Medulla oblongata (tissue), 1 donor: ENCODE measurements around the gene KIAA0319L.
"Not testable (repeated sequence)": the region's sequence is repeated elsewhere in the genome, so short reads cannot be mapped to it uniquely, and the experiment has no call there.

Experiments
- DNase-seq: peaks from one replicate; pipeline ENCODE4 v3.0.0-alpha.2; 2015; ENCODE audit errors: extremely low spot score

The KIAA0319L gene

DNA sequence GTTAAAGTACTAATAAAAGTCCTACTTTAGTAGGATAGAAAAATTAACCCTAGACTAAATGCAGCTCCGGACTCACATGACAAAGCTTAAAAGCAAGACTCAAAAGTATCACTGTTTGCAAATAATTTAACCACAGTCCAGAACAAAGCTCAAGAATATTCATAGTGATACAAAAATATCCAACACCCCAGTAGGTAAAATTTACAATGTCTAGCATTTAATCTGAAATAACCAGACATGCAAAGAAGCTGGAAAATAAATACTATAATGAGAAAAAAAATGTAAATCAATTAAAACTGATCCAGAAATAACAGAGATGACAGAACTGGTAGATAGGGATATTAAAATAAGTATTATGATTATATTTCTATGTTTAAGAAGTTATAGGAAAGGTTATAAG lies 67.0 kb downstream of the KIAA0319L start:
- no peak for DNase-seq

DNA sequence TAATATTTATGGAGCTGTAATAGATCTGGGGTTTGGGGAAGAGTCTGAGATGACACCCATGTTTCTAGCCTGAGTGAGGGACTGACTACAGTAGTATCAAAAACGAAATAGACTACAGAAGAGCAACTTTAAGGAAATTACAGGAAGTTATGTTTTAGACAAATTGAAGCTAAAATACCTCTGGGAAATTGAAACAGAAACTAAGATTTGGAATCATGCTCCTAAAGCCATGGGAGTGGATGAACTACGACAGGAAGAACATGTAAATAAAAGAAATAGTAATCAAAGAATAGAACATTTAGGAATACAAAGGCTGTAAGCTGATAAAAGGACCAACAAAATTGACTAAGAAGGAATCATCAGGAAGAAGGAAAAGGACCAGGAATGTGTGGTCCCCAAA lies 68.9 kb downstream of the KIAA0319L start:
- DNase-seq, result no peak

DNA sequence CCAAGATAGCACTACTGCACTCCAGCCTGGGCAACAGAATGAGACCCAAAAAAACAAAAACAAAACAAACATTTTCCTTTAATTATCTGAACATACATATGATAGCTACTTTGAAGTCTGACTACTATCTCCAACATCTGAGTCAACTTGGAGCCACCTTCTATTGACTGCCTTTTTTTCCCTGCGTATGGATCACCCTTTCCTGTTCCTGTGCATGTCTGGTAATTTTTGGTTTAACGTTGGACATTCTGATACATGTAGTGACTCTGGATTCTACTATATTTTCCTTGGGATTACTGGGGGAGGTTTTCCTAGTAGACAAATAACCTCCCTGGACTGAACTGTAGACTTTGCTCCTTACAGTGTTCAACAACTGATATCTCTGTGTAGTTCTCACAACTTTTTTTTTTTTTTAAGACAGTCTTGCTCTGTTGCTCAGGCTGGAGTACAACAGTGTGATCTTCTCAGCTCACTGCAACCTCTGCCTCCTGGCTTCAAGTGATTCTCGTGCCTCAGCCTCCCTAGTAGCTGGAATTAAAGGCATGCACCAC lies 70.3 kb downstream of the KIAA0319L start:
- no peak for DNase-seq

DNA sequence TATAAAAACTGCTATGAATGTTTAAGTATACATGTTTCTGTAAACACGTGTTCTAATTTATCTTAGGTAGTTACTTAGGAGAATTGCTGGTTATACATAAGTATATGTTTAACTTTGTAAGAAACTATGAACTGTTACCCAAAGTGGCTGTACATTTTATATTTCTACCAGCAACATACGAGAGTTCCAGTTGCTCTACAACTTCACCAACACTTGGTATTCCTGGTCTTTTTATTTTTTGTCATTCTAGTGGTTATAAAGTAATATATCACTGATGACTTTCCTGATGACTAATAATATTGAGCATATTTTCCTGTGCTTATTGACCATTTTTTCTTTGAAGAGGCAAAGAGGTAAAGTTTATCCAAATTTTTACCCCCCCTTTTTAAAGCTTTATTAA lies 76.0 kb downstream of the KIAA0319L start:
- DNase-seq, result no peak

DNA sequence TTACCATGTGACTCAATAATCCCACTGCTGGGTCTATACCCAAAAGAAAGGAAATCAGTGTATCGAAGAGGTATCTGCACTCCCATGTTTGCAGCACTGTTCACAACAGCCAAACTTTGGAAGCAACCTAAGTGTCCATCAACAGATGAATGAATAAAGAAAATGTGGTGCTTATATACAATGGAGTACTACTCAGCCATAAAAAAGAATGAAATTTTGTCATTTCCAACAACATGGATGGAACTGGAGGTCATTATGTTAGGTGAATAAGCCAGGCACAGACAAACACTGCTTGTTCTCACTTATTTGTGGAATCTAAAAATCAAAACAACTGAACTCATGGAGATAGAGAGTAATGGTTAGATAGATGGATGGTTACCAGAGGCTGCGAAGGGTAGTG lies 79.3 kb downstream of the KIAA0319L start:
- DNase-seq, result no peak

DNA sequence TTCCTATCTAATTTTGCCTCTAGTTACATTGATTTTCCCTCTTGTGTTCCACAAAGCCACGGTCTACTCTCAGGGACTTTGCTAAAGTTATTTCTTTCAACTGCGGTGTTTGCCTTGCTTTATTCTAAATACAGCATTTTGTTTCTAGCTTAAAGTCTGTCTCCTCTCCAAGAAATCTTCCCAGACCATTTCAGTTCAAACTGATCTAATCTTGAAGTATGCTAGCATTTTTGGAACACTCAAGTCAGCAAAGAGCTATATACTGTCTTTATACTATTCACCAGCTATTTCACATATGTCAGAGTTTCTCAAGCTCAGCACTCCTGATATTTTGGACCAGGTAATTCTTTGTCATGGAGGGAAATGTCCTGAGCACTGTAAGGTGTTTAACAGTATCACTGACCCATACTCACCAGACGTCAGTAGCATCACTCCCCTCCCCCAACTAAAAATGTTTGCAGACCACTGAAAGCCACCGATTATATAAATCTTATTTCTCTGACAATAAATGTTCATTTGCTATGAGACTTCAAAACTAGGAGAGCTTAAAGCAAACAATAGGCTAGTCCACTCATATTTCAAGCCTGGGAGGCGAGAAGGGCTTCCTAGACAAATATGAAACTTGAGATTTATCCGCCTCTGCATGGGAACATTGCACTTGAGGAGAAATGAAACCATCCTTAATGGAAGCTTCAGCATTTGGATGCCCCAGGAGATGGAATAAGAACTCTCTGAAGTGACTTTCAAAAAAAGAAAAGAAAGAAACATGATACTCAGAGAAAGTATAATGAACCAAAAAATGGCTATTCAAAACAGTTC lies 81.1 kb downstream of the KIAA0319L start:
- DNase-seq, result no peak

DNA sequence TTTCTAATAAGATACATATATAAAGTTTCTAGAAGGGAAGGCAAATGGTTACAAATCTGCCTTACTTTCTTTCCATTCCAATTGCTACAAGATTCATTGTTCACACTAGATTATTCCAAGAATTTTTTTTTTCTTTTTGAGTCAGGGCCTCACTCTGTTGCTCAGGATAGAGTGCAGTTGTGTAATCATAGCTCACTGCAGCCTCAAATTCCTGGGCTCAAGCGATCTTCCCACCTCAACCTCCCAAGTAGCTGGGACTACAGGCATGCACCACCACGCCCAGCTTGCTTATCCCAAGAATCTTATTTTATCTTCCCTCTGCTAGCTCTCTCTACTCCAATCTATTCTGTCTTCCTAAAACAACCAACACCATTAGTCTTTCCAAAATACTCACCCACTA lies 81.8 kb downstream of the KIAA0319L start:
- DNase-seq, result no peak

DNA sequence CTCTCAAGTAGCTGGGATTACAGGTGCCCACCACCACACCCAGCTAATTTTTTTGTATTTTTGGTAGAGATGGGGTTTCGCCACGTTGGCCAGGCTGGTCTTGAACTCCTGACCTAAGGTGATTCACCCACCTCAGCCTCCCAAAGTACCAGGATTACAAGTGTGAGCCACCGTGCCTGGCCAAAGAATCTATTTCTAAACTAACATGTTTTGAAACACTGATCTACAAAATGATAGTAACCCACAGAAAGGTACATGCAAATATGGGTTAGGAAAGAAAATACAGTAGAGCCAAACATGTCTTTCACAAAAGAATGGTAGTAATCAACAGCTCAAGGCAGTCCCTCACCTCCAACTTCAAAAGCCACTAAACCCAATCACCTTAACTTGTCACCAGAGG lies 84.0 kb downstream of the KIAA0319L start:
- DNase-seq, result not testable (repeated sequence)

DNA sequence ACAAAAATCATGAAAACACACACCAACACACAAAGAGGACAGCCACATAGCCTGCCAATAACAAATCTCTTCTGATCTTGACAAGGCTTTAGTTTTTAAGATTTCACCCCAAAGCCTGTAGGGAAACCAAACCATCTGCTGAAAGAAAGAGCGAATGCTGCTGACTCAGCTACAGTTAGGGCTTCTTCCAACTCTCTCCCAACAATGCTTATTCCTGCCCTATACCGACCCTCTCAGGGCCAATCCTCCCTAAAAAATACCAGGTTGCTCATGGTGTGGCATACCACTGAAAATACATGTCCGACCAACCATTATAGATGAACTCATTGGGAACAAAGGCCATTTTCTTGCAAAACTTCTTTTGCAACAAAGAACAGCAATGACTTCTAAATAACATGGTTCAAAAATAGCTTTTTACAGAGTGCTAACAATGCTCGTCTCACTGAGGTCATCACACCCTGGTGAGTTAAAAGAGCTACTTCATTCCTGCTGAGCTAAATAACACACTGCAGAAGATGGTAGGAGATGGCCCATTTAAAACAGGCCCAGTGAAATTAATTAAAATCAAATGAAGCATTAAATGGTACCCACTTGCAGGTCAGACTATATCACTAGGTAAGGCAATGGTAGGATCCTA lies 86.1 kb downstream of the KIAA0319L start:
- no peak for DNase-seq

DNA sequence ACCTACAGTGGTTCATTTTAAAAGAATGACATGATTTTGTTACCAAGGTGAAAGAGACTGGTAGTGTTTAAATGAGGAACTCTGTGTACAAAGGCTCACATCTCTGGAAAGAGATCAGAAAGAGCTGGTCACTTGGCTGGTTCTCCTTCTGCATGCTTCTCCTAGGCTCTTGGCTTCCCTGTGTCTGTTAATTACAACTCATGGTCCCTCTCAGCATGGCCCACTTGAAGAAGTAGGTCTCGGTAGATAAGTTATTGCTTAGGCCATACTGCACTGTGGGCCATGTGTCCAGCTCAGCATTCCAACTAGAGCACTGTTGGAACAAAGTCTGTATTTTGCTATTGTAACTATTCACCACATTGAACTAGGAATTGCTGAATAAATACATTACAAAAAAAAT lies 91.1 kb downstream of the KIAA0319L start:
- DNase-seq, result no peak

DNA sequence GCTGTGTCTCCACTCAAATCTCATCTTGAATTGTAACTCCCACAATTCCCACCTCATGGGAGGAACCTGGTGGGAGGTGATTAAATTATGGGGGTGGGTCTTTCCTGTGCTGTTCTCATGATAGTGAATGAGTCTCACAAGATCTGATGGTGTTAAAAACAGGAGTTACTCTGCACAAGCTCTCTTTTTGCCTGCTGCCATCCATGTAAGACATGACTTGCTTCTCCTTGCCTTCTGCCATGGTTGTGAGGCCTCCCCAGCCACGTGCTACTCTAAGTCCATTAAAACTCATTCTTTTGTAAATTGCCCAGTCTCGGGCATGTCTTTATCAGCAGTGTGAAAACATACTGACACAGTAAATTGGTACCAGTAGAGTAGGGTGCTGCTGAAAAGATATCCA lies 93.5 kb downstream of the KIAA0319L start:
- DNase-seq, result not testable (repeated sequence)

DNA sequence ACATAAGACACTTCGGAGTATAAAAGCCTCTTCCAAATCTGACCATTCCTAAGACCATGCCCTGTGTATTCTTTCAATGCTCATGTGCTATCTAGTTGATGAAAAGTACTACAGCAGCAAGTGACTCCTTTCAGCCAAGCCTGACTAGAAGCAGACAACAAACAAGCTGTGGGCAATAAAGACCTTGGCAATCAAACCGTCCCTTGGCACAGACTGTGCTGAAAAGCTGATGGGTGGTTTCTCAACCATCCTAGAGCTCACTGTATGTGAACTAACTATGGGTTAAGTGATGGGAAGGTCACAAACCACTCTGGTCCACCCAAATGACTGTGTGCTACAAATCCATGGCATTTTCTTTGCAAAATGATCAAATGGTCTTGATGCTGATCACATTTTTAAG lies 94.0 kb downstream of the KIAA0319L start:
- no peak for DNase-seq

DNA sequence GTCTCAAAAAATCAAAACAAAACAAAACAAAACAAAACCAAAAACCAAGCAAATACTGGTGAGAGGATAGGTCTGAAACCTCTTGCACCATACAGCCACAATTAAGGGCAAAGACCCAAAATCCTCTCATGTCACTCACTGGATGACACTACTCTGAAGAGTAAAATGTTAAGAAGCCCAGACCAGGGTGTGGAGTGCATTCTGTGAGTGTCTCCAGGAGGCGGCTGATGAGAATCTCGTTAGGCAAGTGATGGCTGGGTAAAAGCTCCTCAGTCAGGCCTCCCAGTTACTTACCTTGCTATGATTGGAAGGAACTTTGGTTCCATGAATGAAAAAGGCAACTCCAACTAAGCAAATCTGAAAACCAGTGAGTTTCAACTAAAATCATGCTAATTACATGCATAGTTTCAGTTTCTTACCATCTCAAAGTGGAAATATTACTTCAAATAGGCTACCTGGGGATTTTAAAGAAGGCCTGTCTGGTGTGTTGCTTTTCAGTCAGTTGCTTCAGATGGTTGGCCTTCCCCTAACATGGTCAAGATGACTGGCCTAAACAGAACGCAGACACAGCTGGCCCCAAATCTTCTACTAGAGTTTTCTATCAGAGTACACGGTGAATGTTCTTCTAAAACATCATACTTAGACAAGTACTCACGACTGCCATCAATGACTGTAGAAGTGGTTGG lies 95.1 kb downstream of the KIAA0319L start:
- no peak for DNase-seq

DNA sequence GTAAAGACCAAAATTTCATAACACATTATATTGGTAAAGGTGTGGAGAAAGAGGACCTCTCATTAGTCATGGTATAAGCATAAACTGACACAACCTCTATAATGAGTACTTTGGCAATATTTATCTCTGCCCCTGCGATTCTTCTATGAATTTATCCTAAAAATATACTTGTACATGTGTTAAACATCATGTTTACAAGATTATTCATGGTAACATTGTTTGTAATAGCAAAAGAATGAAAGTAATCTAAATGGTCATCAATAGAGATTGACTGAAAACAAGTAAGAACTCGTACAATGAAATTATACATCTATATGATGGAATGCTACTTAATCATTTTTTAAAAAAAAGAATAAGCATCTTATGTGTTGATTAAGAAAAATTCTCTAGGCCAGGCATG lies 96.4 kb downstream of the KIAA0319L start:
- DNase-seq, result no peak

DNA sequence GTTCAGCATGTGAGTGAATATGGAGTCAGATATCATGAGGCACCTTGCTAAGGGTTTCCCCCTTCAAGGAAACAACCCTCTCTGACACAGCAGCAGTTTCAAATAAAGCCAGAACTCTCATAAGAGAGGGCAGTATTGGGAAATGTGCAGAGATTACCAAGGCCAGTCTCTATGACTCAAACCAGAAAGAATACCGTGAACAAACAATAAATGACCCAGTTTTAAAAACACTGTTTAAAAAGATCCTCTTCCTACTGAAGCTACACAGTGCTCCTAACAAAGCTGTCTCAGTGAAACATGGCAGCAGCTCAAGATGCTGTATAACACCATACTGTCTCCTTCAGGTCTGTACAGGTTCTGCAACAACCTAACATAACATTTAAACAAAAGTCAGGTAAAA lies 102.6 kb downstream of the KIAA0319L start:
- DNase-seq, result peak; percentile 13

DNA sequence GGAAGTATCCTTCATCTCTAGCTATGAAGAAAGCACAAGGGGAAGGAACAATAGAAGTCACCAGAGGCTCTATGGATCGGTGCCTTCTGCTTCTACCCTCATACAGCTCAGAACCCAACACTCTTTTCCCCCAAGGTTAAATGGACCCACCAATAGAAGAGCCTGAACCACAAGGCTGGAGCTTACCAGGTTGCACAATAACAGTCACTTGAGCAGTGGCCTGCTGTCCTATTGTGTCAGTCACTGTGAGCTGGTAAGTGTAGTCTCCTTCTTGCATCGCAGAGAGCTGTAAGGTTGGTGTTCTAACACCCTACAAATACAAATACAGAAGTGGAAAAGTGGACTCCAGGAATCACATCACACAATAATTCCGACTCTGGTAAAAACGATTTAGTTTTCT lies 103.0 kb downstream of the KIAA0319L start:
- no peak for DNase-seq

DNA sequence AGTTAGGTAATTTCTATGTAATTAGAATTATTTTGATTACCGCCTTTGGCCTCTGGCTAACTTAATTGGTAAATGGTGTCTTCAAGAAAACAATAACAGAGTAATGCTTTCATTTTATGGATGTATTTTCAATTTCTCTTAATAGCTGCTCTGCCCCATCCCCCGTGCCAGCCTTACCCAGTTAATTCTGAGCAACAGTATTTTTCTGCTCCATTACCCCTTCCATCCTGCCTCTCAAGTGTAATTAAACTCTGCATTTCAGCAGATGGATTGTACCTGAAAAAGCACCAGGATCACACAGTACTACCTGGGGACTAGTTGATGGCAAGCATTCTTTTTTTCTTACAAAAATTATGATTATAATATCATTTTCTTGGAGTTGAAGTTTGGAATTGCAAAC lies 104.2 kb downstream of the KIAA0319L start:
- no peak for DNase-seq

DNA sequence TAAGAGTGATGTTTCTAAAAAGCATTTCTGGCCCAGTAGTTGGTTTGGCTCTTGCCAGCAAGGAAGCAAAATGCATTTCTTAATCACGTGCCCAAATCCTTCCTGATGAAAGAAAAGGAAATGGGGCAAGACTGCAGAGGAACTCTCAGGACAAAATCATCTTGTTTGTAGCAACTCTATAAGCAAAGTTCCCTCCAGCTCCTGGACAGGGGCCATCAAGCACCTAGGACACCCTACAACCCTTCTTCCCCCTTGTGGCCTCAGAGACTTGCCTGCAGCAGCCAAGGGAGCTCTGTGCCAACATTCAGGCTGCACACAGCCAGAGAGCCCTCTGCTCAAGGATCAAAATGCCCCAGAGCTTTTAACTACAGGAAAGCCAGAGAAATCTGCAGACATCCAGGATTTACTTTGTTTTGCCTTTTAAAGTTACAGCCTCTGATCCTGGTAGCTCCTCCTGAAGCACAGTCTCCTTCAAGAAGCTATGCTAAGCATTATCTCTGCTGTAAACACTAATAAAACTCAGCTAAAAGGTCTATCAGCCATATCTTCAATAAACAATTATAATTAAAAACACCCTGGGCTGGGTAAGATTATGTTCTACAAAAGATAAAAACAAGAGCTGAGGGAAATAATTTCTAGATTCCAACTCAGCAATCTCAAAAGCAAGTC lies 105.0 kb downstream of the KIAA0319L start:
- DNase-seq, result peak; percentile 77

DNA sequence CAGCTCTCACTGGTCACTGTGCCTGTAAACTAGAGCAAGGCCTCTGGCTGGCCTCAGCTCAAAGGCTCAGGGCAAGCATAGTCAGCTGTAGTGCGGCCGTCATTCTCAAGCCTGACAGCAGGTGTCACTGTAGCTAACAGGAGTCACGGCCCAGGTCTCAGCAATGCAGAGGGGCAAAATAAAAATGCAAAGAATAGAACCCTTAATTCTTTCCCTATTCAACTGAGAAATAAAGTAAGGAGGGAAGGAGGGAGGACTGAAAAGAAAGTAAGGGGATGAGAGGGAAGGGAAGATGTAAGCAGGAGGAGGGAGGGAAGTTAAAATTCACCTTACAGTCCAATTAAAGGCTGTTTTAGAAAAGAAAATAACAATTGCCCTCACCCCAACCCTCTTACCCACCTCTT lies 106.1 kb downstream of the KIAA0319L start:
- peak; percentile 91 for DNase-seq

DNA sequence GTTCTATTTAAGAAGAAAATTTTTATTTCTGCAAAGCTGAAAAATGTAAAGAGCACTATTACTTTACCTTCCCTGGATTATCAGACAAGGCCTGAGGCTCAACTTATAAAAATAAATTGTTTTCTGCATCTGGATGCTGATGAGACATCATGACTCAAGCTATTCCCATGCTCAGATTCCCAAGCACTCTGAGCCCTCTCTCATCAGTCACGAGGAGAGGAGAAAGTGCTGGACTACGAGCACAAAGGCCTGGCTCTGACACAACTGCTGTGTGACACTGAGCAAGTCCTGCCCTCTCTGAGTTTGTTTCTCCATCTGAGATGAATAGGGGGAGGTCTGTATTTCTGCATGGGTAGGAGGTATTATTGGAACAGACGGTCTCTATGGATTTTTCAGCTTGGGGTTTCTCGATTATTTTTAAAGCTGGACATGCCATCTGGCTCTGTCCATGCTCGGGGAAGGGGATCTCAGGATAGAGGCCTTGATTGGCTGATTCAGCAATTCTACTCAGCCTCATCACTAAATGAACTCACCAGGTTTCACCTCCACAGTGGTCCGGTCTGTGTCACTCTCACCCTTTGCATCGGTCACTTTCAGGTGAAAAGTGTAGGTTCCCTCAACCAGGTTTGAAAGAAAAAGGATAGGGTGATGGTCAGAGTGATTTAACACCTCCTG lies 107.7 kb downstream of the KIAA0319L start:
- DNase-seq, result no peak

DNA sequence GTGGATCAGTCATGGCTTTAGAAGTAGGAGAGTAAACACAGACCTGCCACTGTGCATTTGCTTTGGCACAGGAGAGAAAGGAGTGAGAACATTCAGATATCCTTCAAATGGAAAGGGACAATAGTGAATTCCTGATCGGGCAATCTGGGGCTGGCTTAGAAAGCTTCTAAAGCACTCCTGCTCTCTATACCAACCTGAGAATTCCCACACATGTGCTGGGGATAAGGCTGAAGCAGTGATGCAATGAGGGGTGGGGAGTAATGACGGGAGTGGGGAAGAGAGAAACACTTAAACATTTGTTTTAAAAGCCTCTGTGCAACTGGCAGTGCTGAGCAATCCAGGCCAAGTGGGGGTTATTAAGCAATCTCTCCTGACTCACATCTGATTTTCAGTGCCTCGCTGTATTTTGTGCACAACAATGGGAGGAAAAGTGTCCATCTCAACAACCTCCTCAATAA lies 108.8 kb downstream of the KIAA0319L start:
- DNase-seq, result peak; percentile 34
